OCI-LY7 (cell line): ENCODE results near the gene ZNF655. TPM values are rescaled to one million over a fixed set of nuclear protein-coding genes. Genes with fewer than 3 reads are reported as not detected.
"Not testable (repeated sequence)": the region's sequence is repeated elsewhere in the genome, so short reads cannot be mapped to it uniquely, and the experiment has no call there.

Source experiments
- BruUV-seq: library from RNA; stranded (reverse); fragments of 400-500 nt; replicated peaks from 2 replicates; lab custom pipeline; 2021; lab: Mats Ljungman, UMichigan
- CTCF ChIA-PET: fragments of 300-600 bp; sonication (Branson Sonifier 250); formaldehyde crosslinking; loops from one replicate; lab custom pipeline; 2022; ENCODE audit warnings: antibody characterized with exemption; ENCODE audit not compliant: unreplicated experiment; lab: Charles Lee
- POLR2A ChIA-PET: fragments of 300-600 bp; sonication (Branson Sonifier 250); formaldehyde crosslinking; loops from one replicate; lab custom pipeline; 2022; ENCODE audit warnings: antibody characterized with exemption; lab: Charles Lee
- DNase-seq: peaks from one replicate; pipeline ENCODE4 v3.0.0-alpha.2; 2015; ENCODE audit warnings: low spot score
- H2AFZ ChIP-seq: fragments of 200-600 bp; sonication (generic), shearing (Covaris generic); 2 replicates; pipeline ENCODE4 v1.6.1; 2014; ENCODE audit warnings: mild to moderate bottlenecking, antibody characterized with exemption, low read length, moderate library complexity
- H3K27ac ChIP-seq: fragments of 200-600 bp; sonication (generic); 2 replicates; pipeline ENCODE4 v1.5.1; 2014; ENCODE audit warnings: mixed run types, low read depth, mild to moderate bottlenecking, moderate library complexity, low read length, inconsistent platforms; ENCODE audit not compliant: poor library complexity, severe bottlenecking
- H3K36me3 ChIP-seq: fragments of 200-600 bp; sonication (generic); 2 replicates; pipeline ENCODE4 v1.6.1; 2014; ENCODE audit warnings: mild to moderate bottlenecking, antibody characterized with exemption, low read length, moderate library complexity, mixed read lengths; ENCODE audit not compliant: insufficient read depth
- H3K4me1 ChIP-seq: fragments of 200-600 bp; sonication (generic); 2 replicates; pipeline ENCODE4 v1.5.1; 2014; ENCODE audit warnings: mild to moderate bottlenecking, low read length; ENCODE audit not compliant: insufficient read depth, poor library complexity, severe bottlenecking
- H3K4me2 ChIP-seq: fragments of 200-600 bp; sonication (generic); 2 replicates; pipeline ENCODE4 v1.6.1; 2014; ENCODE audit warnings: mild to moderate bottlenecking, low read length
- H3K4me3 ChIP-seq: fragments of 200-600 bp; sonication (generic); 2 replicates; pipeline ENCODE4 v1.5.1; 2014; ENCODE audit warnings: mild to moderate bottlenecking, low read depth, low read length; ENCODE audit not compliant: poor library complexity, severe bottlenecking
- H3K79me2 ChIP-seq: fragments of 200-600 bp; sonication (generic); 2 replicates; pipeline ENCODE4 v1.6.1; 2016; ENCODE audit warnings: low read depth, mild to moderate bottlenecking, low read length, moderate library complexity, mixed read lengths; ENCODE audit not compliant: insufficient read depth
- H3K9me2 ChIP-seq: fragments of 200-600 bp; sonication (generic); 2 replicates; pipeline ENCODE4 v1.6.1; 2016; ENCODE audit warnings: mild to moderate bottlenecking, low read length, mixed read lengths; ENCODE audit not compliant: insufficient read depth
- H3K9me3 ChIP-seq: fragments of 200-600 bp; sonication (generic); 2 replicates; pipeline ENCODE4 v1.6.1; 2014; ENCODE audit warnings: mild to moderate bottlenecking, mixed run types, low read length, mixed read lengths
- H4K20me1 ChIP-seq: fragments of 200-600 bp; sonication (generic); 2 replicates; pipeline ENCODE4 v1.6.1; 2014; ENCODE audit warnings: mild to moderate bottlenecking, antibody characterized with exemption, low read length, moderate library complexity, mixed read lengths; ENCODE audit not compliant: insufficient read depth
- CTCF ChIP-seq: fragments of 200-600 bp; sonication (generic); conservative IDR thresholded peaks from 2 replicates; pipeline ENCODE4 v1.5.1; 2014; ENCODE audit warnings: mild to moderate bottlenecking, antibody characterized with exemption, low read length, moderate library complexity, mixed read lengths
- EZH2phosphoT487 ChIP-seq: fragments of 200-600 bp; sonication (generic); IDR thresholded peaks from 2 replicates; pipeline ENCODE4 v1.6.1; 2018; ENCODE audit warnings: low read depth, borderline replicate concordance, mild to moderate bottlenecking, mixed run types, antibody characterized with exemption, low read length, moderate library complexity, mixed read lengths
- intact Hi-C: fragments of 100-400 bp; cut with micrococcal nuclease; formaldehyde crosslinking; loops from one replicate; pipeline ENCODE4 v1.10.0; 2022; ENCODE audit not compliant: unreplicated experiment
- total RNA-seq, 2 experiments: library from RNA; depleted of rRNA in 1 of 2; stranded (reverse); fragments of >200 nt in 1 of 2; shearing (Covaris generic) in 1 of 2; gene quantifications; 2 replicates each; pipeline ENCODE4 v1.2.3, GENCODE V29; 2014 to 2022

The ZNF655 gene
- total RNA-seq, 2 experiments from 2014 or later: 64.1 to 79.7 TPM

GRCh38 chr7:99563650-99564049 is 5.2 kb downstream of the ZNF655 start:
- H3K4me1 ChIP-seq: peaks cover 12% of the 10 kb centered on the region
- no peaks in the 10 kb centered on the region for H3K9me2 ChIP-seq
- DNase-seq: no peak
- intact Hi-C loops: no loop called here
- H3K79me2 ChIP-seq: peaks cover 26% of the 10 kb centered on the region
- no TSS peak for BruUV-seq
- ChIA-PET CTCF (no interaction called here), POLR2A (no interaction called here)
- 0 out of 2 replicates have a peak, but pooled peaks cover 14% of the 10 kb centered on the region for H4K20me1 ChIP-seq
- TF ChIP-seq EZH2phosphoT487 (no peak), CTCF (no peak)
- no peak overlapping the region for H2AFZ ChIP-seq
- H3K36me3 ChIP-seq: peaks cover 72% of the 10 kb centered on the region
- H3K4me2 ChIP-seq: no peak overlapping the region
- H3K4me3 ChIP-seq: no peak overlapping the region
- no peak overlapping the region for H3K27ac ChIP-seq
- no peaks in the 10 kb centered on the region for H3K9me3 ChIP-seq

- H3K79me2 ChIP-seq, CTCF ChIA-PET, H2AFZ ChIP-seq, H3K4me1 ChIP-seq, H3K4me3 ChIP-seq, intact Hi-C loops, H3K4me2 ChIP-seq, H3K27ac ChIP-seq, DNase-seq, H3K9me3 ChIP-seq, BruUV-seq, H3K9me2 ChIP-seq, H4K20me1 ChIP-seq: not testable (repeated sequence)
- H3K36me3 ChIP-seq: peaks cover 77% of the 10 kb centered on the region
- POLR2A ChIA-PET: interaction anchor here (0.6 kb wide), 1 partner anchor 226 kb away, joined by 6 read pairs; no protein-coding TSS in a partner anchor
Measured at GRCh38 chr7:99568770-99569169, 10.3 kb downstream of the ZNF655 start.

- TF ChIP-seq CTCF (no peak), EZH2phosphoT487 (no peak)
- H3K4me1 ChIP-seq: no peaks in the 10 kb centered on the region
- peaks cover 59% of the 10 kb centered on the region for H3K36me3 ChIP-seq
- no peak overlapping the region for H3K4me3 ChIP-seq
- POLR2A ChIA-PET: no interaction called here
- H4K20me1 ChIP-seq: no peaks in the 10 kb centered on the region
- no peak overlapping the region for H3K4me2 ChIP-seq
- no peak for DNase-seq
- no peak overlapping the region for H2AFZ ChIP-seq
- CTCF ChIA-PET: no interaction called here
- no peaks in the 10 kb centered on the region for H3K9me2 ChIP-seq
- no peaks in the 10 kb centered on the region for H3K9me3 ChIP-seq
- no peaks in the 10 kb centered on the region for H3K79me2 ChIP-seq
- intact Hi-C loops: no loop called here
- no TSS peak for BruUV-seq
- no peak overlapping the region for H3K27ac ChIP-seq
Measured at GRCh38 chr7:99571768-99572167, 13.3 kb downstream of the ZNF655 start.
